GM21529 (cell line): ENCODE measurements around the gene WDFY2.
A peak's percentile ranks its signal among the peaks of the same experiment; 100 is the strongest.

Experiments used
- ATAC-seq: cut with Tn5 transposase; IDR thresholded peaks from one replicate; pipeline ENCODE4 v1.9.1; 2021; ENCODE audit not compliant: unreplicated experiment

Gene WDFY2

DNA sequence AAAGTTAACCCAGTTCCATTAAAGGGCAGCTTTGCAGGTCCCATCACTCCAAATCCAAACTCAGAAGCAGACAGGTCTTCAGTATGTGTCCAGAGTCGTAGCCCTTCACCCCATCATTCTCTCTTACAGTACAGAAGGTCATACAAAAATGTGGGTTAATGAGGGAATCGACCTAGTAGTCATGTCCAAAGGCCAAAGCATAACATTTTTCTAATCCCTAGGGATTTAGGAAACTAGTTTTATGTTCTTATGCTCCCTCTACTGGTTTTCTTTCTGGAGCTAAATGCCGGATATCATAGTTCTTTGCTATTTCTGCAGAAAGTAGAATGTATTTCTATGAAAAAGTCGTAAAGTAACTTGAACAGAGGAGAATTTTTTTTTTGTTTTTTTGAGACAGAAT is 147.5 kb downstream of the WDFY2 start:
- no peak for ATAC-seq

DNA sequence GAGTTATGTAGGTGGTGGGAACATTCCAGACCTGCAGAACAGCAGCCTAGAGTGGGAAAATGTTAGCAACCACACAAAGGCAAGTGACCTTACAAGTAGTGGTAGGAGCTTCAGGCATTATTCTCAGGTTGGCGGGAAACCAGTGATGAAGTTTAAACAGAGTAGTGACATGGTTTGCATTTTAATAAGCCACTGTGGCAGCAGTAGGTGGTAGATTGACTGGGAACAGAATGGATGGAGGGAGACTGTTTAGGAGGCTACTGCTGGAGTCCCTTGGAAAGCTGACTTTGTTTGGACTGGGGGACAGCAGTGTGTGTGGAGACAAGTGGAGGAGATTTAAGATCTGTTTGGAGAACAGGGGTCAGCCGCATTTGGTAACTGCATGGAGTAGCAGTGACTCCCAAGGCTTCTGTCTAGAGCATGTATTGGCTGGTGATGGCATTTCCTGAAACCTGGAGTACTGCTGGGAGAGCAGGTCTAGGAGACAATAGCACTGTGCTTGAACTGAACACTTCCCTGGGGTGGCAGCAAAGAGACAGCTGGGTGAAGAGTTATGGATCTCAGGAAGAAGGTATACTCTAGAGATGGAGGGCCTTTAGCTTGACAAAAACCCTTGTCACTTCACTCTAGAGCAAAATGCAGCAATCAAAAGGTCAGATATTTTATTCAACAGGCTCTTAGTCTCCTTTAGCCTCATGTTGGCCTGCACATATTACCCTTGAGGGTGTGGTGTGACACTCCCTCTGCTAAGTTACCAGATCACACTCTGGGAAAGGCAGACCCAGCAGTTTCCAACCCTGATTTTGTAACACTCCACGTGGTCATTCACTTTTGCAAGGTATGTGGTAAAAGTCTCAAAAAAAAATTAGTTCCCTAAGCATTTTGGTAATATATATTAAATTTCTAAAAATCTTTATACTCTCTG is 149.4 kb downstream of the WDFY2 start:
- no peak for ATAC-seq

DNA sequence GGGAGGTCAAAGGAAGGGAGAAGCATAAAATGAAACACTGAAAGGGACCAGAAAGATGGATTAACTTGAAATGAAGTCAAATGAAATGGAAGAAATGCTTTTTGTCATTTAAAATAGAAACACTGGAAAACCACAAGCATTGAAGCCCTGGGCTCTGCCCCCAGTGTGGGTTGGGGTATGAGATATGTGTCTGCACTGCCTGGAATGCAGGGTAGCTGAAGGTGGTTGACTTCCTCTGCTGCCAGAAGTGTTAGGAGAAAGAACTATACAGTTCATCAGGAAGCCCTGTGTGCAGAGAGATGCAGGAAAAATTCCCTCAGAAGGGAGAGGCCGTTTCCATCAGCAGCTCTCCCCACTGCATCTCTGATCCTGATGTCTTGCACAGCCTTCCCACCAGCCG is 150.5 kb downstream of the WDFY2 start:
- ATAC-seq, result no peak

DNA sequence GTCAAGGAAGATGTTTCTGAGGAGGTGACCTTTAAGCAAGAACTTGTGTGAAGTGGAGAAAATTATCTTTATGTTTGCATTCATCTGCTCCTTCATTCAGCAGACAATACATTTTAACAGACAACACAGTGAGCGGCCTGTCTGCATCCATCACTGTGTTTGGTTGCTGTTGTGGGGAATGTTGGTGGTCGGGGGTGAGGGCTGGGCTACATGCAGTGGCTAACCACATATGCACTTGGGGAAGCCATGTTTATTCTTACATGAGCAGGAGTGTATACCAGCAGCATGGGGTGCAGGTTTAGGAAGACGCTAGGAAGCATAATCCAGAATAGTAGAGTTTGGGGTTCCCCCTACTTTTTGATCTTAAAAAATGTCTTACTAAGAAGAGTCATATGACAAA is 153.3 kb downstream of the WDFY2 start:
- no peak for ATAC-seq

DNA sequence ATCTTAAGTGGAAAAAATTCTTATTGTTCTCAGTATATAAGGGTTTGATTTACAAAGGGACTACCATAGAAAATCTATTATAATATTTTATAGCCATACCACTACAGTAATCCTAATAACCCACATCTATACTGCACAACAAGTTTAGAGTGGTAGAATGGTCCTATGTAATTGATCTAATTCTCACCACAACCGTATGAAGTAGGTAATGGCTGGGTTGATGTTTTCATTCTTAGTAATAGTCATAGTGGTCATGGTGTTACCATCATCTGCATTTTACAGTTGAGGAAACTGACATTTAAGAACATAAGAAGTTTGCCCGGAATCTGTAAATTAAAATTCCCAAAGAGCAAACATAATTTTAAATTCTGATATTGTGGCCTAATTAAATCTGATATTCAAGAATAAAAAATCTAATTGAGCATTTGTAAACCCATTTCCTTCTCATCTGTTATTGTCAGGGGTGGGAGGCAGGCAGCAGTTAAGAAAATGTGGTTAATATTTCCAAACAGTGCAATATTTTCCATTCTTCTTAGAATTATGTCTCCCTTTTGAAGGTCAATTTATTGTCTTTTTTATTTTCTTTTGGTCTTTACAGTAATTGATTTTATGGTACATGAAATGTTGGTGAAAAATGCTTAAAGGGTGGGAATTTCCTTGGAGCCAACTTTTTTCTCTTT is 154.1 kb downstream of the WDFY2 start:
- ATAC-seq, result no peak

DNA sequence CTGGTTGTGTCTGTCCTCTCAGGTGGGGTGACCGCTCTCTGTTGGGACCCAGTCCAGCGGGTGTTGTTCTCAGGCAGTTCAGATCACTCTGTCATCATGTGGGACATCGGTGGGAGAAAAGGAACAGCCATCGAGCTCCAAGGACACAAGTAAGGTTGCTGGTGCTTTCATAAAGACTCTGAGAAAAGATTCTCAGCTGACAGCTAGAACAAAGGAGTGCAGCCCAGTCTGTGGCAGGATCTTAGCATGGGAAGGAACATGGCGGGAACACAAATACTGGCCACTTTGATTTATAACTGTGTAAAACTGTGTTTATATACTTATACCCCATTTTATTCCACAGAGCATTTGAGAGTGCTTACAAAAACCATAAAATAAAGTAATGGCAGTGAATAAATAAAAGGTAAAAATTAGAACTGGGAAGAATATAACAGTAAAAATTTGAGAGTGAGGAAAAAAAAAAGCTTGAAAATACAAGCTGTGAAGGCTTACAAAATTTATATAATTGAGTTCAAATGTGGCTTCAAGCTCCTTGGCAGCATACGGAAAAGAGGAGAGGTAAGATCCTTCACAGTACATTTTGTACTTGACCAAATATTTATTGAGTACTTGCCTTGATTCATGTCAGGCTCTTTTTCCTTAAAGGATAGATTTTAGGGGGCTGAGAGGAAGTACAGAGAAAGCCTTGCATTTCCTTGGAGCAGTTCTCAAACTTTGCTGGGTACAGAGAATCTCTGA is 154.9 kb downstream of the WDFY2 start:
- no peak for ATAC-seq

DNA sequence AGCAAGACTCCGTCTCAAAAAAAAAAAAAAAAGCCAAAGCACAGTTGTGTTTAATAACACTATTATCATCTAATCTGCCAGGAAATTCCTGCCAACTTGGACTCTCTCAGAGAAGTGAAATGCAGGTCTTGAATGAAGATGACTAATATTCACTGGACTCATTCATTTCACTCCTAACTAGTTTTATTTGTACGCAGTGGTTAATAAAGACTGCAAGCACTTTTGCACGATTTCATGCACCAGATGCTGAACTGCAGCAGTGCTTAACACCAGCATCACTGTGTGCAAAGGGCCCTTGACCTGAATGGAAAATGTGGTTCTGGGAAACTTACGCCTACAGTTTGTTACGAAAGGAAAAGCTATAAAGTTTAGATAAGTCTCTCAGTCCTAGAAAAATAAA is 156.4 kb downstream of the WDFY2 start:
- ATAC-seq, result no peak

DNA sequence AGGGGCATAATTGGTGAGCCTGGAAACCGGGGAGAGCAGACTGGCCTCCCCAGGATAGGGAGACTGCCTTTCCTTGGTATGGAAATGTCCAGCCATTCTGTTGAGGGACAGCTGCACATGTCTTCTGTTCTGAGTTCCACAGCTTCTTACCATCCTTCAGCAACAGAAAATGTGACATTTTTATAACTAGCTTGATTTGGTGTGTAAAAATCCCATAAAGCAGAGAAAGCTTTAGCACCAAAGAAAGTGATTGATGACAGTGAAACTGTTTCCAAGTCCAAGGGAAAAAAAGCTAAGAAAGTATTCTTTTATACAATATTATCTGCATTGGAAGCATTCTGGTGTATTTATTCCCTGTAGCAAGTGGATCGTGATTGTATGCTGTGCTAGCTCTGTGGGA is 157.8 kb downstream of the WDFY2 start:
- ATAC-seq, result no peak

DNA sequence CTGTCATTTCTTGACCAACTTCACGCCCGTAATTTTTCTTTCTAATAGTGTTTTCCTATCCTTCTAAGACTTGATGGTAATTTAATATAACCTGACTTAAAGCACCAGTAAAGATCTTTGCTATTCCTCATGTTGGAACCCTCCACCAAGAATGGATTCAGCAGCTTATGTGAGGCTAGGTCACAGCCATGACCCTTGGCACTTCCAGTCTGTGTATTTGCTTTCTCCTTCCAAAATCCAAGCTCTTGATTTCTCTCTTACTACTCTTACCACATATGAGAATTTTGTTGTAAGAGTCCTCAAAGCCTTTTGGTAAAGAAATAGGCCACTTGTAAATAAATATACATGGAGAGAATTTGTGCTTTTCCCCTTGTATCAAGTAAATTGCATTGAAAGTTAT is 158.3 kb downstream of the WDFY2 start:
- ATAC-seq, result no peak

DNA sequence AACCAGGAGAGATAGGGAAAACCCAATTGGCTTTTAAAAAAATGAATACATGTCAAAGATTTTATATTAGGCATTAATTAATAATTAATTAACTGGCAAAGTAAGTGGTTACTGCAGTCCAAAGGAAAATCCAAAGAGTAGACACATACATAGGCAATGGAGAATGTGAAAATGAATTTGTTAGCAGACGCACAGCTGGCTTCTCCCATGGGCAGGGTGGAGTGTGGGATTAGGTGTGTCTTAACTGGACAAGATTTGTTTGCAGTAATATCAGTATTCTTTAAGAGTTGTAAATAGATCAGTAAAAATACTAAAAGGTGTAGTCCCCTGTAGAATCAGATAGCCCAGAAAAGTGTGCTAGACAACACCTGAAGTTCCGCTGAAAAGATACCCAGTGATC is 161.0 kb downstream of the WDFY2 start:
- ATAC-seq, result no peak

DNA sequence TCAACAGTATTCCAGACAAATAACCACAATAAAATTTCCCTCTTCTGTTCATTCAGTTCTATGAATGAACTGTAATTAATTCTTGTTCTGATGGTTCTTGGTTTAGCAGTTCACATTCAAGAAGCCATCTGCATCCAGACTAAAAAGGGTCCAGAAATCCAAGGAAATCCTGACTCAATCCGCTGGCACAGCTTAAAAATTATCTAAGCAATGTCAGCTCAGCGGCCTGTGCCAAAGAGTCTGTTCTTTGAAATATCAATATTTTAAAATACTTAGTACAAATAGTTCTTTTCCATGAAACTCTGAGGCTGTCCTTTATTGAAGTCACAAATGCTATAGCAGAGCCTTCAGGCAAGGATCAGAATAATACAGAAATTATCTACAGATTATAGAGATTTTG is 162.5 kb downstream of the WDFY2 start:
- no peak for ATAC-seq

DNA sequence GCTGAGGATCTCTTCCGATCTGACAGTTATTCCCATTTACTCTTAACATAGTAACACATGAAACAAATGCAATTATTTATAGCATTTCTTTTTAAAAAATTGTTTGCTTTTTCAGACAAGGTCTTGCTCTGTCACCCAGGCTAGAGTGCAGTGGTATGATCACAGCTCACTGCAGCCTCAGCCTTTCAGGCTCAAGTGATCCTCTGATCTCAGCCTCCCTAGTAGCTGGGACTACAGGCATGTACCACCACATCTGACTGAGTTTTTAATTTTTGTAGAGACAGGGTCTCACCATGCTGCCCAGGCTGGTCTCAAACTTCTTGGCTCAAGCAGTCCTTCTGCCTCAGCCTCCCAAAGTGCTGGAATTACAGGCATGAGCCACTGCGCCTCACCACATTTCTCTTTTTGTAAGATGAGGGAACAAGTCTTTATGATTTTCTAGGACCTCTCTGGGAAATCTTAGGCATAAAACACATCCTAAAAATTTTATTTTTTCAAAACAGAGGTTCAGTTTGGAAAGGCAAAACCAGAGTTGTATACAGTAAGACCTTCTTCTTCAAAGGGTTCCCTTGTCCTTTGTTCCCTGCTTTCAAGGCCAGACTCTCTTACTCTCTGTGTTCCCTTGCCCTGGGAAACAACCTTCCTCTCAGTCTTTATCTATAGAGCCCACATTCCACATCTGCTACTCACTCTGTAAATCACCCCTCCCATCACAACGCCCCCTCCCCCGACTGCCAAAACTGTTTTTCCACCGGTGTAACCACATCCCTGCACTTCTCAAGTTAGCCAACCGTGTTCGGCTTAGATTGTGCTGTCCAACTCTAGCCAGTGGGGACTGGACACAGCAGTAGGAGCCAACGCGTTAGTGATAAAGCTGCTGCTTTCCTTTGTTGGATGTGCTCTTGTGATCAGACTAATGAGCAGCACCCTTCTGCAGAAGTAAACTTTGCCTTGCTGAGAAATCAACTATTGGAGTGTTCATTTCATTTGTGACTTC is 163.5 kb downstream of the WDFY2 start:
- no peak for ATAC-seq

DNA sequence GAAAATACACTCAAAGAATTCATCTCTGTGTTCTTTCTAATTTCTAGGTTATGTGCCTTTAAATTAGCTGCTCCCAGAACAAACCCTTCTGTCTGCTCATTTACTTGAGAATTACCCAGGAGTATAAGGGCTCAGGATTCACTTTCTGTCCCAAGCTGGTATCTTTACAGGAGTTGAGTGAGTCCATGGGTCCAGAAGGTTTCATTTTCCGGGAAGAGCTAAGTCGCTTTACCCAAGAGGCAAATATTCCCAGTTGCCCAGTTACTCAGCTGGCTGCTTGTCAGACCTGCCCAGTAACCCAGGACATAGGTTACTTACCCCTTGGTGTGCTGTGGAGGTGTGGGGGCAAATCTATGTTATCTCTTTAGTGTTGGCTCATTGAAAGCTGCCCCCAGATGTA is 172.4 kb downstream of the WDFY2 start:
- ATAC-seq, result no peak

DNA sequence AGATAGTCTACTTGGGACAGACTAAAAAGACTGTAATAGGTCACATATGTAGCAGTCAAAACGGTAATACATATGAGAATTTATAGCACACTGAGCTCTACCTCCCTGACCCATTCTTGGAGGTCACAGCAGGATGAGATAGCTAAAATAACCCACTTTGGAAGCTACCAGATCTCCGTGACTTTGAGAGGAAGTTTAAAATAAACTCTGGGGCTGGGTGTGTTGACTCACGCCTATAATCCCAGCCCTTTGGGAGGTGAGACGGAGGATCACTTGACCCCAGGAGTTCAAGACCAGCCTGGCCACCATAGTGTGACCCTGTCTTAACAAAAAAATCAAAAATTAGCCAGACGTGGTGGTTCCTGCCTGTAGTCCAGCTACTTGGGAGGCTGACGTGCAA is 174.4 kb downstream of the WDFY2 start:
- ATAC-seq, result no peak

DNA sequence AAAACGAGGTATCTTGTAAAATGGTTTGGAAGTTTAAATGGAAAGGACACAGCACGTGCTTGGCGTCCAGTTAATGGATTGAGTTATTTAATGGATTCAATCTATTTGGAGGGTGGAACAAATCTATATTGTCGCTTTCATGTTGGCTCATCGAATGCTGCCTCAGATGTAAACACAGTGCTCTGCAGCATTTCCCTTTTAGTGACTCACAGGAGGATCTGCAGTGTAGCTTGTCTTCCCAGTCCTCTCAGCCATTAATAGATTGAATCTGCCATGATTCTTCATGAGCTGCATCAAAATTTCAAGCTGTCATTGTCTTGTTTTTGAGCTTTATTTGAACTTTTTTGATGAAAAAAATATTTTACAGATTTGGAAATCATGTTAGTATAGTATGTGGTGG is 175.0 kb downstream of the WDFY2 start:
- ATAC-seq, result no peak

DNA sequence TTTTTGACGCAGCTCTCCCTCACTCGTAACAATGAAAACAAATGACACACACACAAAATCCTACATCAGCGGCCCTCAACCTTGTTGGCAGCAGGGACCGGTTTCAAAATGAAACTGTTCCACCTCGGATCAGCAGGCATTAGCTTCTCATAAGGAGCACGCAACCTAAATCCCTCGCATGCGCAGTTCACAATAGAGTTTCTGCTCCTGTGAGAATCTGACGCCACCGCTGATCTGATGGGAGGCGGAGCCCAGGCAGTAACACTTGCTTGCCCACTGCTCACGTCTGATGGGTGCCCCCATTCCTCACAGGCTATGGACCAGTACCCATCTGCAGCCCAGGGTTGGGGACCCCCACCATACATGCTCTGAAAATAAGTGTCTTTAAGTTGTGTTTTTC is 176.3 kb downstream of the WDFY2 start:
- no peak for ATAC-seq

DNA sequence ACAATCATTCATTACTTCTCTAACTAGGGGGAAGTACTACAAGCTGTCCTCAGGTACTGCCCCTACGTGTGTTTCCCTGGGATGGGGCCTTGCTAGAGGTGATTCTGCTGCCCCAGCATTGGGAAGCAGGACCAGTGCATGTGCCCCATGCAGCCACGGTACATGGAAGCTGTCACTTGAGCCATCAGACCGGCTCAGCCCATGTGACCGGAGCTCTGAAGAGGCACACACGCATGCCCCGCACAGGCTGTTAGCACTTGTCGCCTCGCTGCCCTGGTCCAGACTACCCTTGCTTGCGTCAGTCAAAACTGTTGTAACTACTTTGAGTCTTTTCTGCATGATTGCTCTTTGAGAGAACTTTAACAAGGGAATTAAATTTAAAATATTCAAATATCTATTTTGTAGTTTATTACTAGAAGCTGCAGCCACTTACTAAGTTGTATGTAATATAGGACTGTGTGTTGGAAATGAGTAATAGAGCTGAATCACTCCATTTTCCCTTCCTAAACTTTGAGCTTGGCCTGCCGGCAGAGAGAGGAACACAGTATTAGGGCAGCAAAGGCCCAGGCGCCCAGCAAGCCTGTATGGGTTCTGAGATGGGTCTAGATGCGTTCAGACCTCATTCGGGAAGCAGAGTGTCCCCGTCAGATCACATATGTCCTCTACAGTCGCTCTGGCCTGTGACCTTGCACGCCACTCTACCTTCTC is 177.5 kb downstream of the WDFY2 start:
- no peak for ATAC-seq

DNA sequence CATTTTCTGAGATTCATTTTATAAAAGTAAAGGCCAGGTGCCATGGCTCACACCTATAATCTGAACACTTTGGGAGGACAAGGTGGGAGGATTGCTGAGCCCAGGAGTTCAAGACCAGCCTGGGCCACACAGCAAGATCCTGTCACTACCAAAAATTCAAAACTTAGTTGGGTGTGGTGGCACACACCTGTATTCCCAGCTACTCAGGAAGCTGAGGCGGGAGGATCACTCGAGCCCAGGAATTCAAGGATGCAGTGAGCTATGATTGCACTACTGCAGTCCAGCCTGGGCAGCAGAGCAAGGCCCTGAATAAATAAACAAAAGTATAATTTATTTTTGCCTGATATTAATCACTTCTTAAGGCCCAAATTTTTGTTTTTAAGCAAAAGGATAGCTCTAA is 179.2 kb downstream of the WDFY2 start:
- no peak for ATAC-seq

DNA sequence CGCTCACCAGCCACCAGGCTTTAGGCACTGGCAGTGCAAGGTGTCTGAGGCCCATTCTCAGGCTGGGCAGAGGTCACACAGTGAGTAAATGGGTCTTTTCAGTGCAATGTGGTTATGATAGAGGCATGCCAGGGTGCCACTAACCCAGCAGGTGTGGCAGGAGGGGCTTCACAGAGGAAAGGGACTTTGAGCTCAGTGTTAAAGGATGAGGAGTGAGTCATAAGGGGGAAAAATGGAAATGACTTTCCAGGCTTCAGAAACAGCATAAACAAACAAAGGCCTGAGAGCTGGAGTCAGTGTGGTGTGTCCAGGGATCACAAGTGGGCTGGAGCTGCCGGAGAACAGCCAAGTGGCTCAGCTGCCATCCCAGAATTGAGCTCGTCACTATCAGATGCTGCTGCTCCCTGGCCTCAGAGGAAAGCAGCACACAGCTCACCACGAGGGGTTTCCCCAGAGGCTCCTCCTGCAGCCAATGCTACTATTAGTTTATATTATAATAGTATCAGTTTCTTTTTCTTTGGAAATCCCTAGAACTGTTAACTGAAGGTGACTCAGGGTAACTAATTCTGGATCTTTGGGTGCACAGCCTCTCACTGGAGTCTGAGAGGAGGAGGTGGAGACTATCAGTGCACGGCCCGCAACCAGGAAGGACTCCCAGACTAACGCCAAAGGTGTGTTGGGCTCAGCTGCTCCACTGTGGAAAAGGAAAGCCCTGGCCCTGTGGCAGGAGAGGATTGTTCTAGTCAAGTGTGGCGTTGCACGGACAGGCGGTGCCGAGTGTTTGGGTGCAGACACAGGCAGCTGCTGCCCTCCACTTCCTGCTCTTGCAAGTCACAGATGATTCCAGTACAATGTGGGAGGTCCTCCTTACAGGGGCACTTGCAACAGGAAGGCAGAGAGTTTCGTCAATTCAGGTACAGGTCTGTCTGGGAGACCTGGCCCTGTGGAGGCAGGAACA is 180.2 kb downstream of the WDFY2 start:
- ATAC-seq, result peak; percentile 88
